ENCODE measurements around the gene PMEPA1.

PMEPA1 gene

GRCh38 chr20:57746201-57746600, 36.4 kb upstream of the PMEPA1 start:
- TF ChIP-seq L3MBTL2 (conservative IDR thresholded peaks at IDR 0.05) (no peak), NFRKB (IDR thresholded peaks at IDR 0.05) (no peak), ARNT (IDR thresholded peaks at IDR 0.05) (no peak), CTBP1 (IDR thresholded peaks at IDR 0.05; ENCODE audit: borderline replicate concordance) (no peak), LEF1 (IDR thresholded peaks at IDR 0.05; ENCODE audit: borderline replicate concordance) (no peak), ZNF384 (IDR thresholded peaks at IDR 0.05) (no peak), TARDBP (IDR thresholded peaks at IDR 0.05) (no peak), HDGF (IDR thresholded peaks at IDR 0.05; ENCODE audit: borderline replicate concordance) (no peak), BHLHE40 (IDR thresholded peaks at IDR 0.05; ENCODE audit: borderline replicate concordance) (no peak), FOXK2 (IDR thresholded peaks at IDR 0.05) (no peak), SP1 (IDR thresholded peaks at IDR 0.05) (no peak), FOXA1 (IDR thresholded peaks at IDR 0.05) (no peak), FOXM1 (IDR thresholded peaks at IDR 0.05; ENCODE audit: borderline replicate concordance) (no peak), ELF4 (IDR thresholded peaks at IDR 0.05) (no peak), SUZ12 (IDR thresholded peaks at IDR 0.05) (no peak)
- TF ChIP-seq, protein P1, sequence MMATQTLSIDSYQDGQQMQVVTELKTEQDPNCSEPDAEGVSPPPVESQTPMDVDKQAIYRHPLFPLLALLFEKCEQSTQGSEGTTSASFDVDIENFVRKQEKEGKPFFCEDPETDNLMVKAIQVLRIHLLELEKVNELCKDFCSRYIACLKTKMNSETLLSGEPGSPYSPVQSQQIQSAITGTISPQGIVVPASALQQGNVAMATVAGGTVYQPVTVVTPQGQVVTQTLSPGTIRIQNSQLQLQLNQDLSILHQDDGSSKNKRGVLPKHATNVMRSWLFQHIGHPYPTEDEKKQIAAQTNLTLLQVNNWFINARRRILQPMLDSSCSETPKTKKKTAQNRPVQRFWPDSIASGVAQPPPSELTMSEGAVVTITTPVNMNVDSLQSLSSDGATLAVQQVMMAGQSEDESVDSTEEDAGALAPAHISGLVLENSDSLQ (IDR thresholded peaks at IDR 0.05): no peak
- ChIA-PET POLR2A (no interaction called here), CTCF (interaction anchor here (0.6 kb wide), 1 partner anchor 62 kb away, joined by 3 read pairs; no protein-coding TSS in a partner anchor)
- no peak for DNase-seq (ENCODE audit: extremely low spot score)

GRCh38 chr20:57744206-57744605, 34.4 kb upstream of the PMEPA1 start:
- CTCF ChIA-PET: no interaction called here
- DNase-seq (ENCODE audit: extremely low spot score): no peak
- POLR2A ChIA-PET: no interaction called here
- TF ChIP-seq, protein P1 (IDR thresholded peaks at IDR 0.05): no peak
- no peak for TF ChIP-seq BHLHE40 (IDR thresholded peaks at IDR 0.05; ENCODE audit: borderline replicate concordance)
- no peak for TF ChIP-seq L3MBTL2 (conservative IDR thresholded peaks at IDR 0.05)
- TF ChIP-seq CTBP1 (IDR thresholded peaks at IDR 0.05; ENCODE audit: borderline replicate concordance): no peak
- no peak for TF ChIP-seq NFRKB (IDR thresholded peaks at IDR 0.05)
- TF ChIP-seq FOXM1 (IDR thresholded peaks at IDR 0.05; ENCODE audit: borderline replicate concordance): no peak
- no peak for TF ChIP-seq FOXA1 (IDR thresholded peaks at IDR 0.05)
- TF ChIP-seq ELF4 (IDR thresholded peaks at IDR 0.05): no peak
- TF ChIP-seq SUZ12 (IDR thresholded peaks at IDR 0.05): no peak
- no peak for TF ChIP-seq FOXK2 (IDR thresholded peaks at IDR 0.05)
- no peak for TF ChIP-seq ARNT (IDR thresholded peaks at IDR 0.05)
- TF ChIP-seq LEF1 (IDR thresholded peaks at IDR 0.05; ENCODE audit: borderline replicate concordance): no peak
- no peak for TF ChIP-seq TARDBP (IDR thresholded peaks at IDR 0.05)
- TF ChIP-seq ZNF384 (IDR thresholded peaks at IDR 0.05): no peak
- TF ChIP-seq HDGF (IDR thresholded peaks at IDR 0.05; ENCODE audit: borderline replicate concordance): no peak
- no peak for TF ChIP-seq SP1 (IDR thresholded peaks at IDR 0.05)

GRCh38 chr20:57743450-57744095, 33.8 kb upstream of the PMEPA1 start:
- ChIA-PET CTCF (no interaction called here), POLR2A (no interaction called here)
- no peak for TF ChIP-seq HDGF (IDR thresholded peaks at IDR 0.05; ENCODE audit: borderline replicate concordance)
- TF ChIP-seq FOXA1 (IDR thresholded peaks at IDR 0.05): no peak
- TF ChIP-seq ELF4 (IDR thresholded peaks at IDR 0.05): no peak
- TF ChIP-seq, protein P1 (IDR thresholded peaks at IDR 0.05): no peak
- no peak for TF ChIP-seq BHLHE40 (IDR thresholded peaks at IDR 0.05; ENCODE audit: borderline replicate concordance)
- TF ChIP-seq CTBP1 (IDR thresholded peaks at IDR 0.05; ENCODE audit: borderline replicate concordance): no peak
- no peak for TF ChIP-seq TARDBP (IDR thresholded peaks at IDR 0.05)
- no peak for TF ChIP-seq ARNT (IDR thresholded peaks at IDR 0.05)
- TF ChIP-seq SP1 (IDR thresholded peaks at IDR 0.05): no peak
- DNase-seq (ENCODE audit: extremely low spot score): no peak

- ChIA-PET POLR2A (no interaction called here), CTCF (no interaction called here)
- DNase-seq (ENCODE audit: extremely low spot score): no peak
- no peak for TF ChIP-seq ZNF384 (IDR thresholded peaks at IDR 0.05)
- TF ChIP-seq FOXK2 (IDR thresholded peaks at IDR 0.05): no peak
- TF ChIP-seq HDGF (IDR thresholded peaks at IDR 0.05; ENCODE audit: borderline replicate concordance): no peak
- TF ChIP-seq LEF1 (IDR thresholded peaks at IDR 0.05; ENCODE audit: borderline replicate concordance): no peak
- TF ChIP-seq FOXA1 (IDR thresholded peaks at IDR 0.05): no peak
- TF ChIP-seq FOXM1 (IDR thresholded peaks at IDR 0.05; ENCODE audit: borderline replicate concordance): no peak
Measured at GRCh38 chr20:57742507-57743181, 32.8 kb upstream of the PMEPA1 start.

DNA sequence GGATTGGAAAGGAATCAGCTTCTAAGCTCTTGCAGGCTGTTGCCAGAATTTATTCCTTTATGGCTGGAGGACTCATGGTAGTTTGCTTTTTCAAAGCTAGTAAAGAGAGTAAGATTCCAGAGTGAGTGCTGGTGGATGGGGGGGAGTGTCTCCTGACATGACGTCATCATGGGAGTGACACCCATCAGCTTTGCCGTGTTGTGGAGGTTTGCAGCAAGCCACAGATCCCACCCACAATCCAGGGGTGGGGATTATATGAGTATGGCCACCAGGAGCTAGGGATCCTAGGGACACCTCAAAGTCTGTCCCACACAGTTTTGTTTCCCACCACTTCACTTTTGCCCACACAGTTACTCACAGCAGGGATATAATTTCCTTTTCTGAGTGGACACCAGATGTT, 28.7 kb upstream of the PMEPA1 start:
- peak; percentile 34 for DNase-seq (ENCODE audit: extremely low spot score)
- TF ChIP-seq BHLHE40 (IDR thresholded peaks at IDR 0.05; ENCODE audit: borderline replicate concordance): no peak
- no peak for TF ChIP-seq NFRKB (IDR thresholded peaks at IDR 0.05)
- TF ChIP-seq SUZ12 (IDR thresholded peaks at IDR 0.05): no peak
- TF ChIP-seq, protein P1 (IDR thresholded peaks at IDR 0.05): no peak
- no peak for TF ChIP-seq TARDBP (IDR thresholded peaks at IDR 0.05)
- no peak for TF ChIP-seq CTBP1 (IDR thresholded peaks at IDR 0.05; ENCODE audit: borderline replicate concordance)
- TF ChIP-seq SP1 (IDR thresholded peaks at IDR 0.05): no peak
- no peak for TF ChIP-seq ZNF384 (IDR thresholded peaks at IDR 0.05)
- no peak for TF ChIP-seq L3MBTL2 (conservative IDR thresholded peaks at IDR 0.05)
- no peak for TF ChIP-seq FOXM1 (IDR thresholded peaks at IDR 0.05; ENCODE audit: borderline replicate concordance)
- no peak for TF ChIP-seq FOXK2 (IDR thresholded peaks at IDR 0.05)
- TF ChIP-seq HDGF (IDR thresholded peaks at IDR 0.05; ENCODE audit: borderline replicate concordance): no peak
- POLR2A ChIA-PET: interaction anchor here (0.9 kb wide), 1 partner anchor 27 kb away, joined by 4 read pairs; no protein-coding TSS in a partner anchor
- CTCF ChIA-PET: no interaction called here

Measured in HEK293T (cell line).